Ishikawa (cell line): Measurements from ENCODE around the gene SCAMP1.

Experiments
- CEBPB ChIP-seq: IDR thresholded peaks from 2 replicates; pipeline ENCODE4 v1.6.1; 2012
- CREB1 ChIP-seq: IDR thresholded peaks from 2 replicates; pipeline ENCODE4 v1.6.1; 2012; ENCODE audit warnings: low read depth
- EGR1 ChIP-seq: IDR thresholded peaks from 2 replicates; pipeline ENCODE4 v1.6.1; 2012
- EP300 ChIP-seq: IDR thresholded peaks from 2 replicates; pipeline ENCODE4 v1.6.1; 2012; ENCODE audit warnings: borderline replicate concordance
- FOXM1 ChIP-seq: IDR thresholded peaks from 2 replicates; pipeline ENCODE4 v1.6.1; 2012; ENCODE audit warnings: low read depth, borderline replicate concordance
- NFIC ChIP-seq: IDR thresholded peaks from 2 replicates; pipeline ENCODE4 v1.6.1; 2012
- RAD21 ChIP-seq: IDR thresholded peaks from 2 replicates; pipeline ENCODE4 v1.6.1; 2012; ENCODE audit warnings: low read depth
- TAF1 ChIP-seq: IDR thresholded peaks from 2 replicates; pipeline ENCODE4 v1.6.1; 2012; ENCODE audit warnings: low read depth, mild to moderate bottlenecking
- TEAD4 ChIP-seq: IDR thresholded peaks from 2 replicates; pipeline ENCODE4 v1.6.1; 2012
- YY1 ChIP-seq: IDR thresholded peaks from 2 replicates; pipeline ENCODE4 v1.6.1; 2012; ENCODE audit warnings: low read depth
- ZBTB7A ChIP-seq: IDR thresholded peaks from 2 replicates; pipeline ENCODE4 v1.6.1; 2012; ENCODE audit warnings: low read depth
- TF ChIP-seq, protein P1 (sequence below): IDR thresholded peaks from 2 replicates; pipeline ENCODE4 v1.6.1; 2012
- TF ChIP-seq, protein P2 (sequence below): IDR thresholded peaks from 2 replicates; pipeline ENCODE4 v1.6.1; 2012; ENCODE audit warnings: low read depth, mild to moderate bottlenecking
- TF ChIP-seq, protein P3 (sequence below): IDR thresholded peaks from 2 replicates; pipeline ENCODE4 v1.6.1; 2012

DNA sequence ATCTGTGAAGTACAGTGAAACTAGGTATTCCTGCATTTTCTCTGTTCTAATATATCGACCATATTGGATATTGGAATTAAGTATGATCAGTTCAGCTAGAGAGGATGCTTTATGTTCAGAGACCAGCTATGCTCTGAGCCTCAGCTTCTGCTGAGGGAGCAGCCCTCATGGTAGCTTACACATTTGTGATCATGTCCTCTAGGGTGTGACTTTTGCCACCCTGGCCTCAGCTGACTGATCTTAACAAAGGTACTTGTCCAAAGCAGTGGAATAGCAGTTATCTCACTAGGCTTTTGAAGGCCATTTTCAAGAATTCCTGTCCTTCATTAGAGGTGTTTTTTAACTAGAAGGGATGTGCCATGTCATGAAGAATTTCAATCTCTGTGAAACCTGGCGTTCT lies 9.3 kb downstream of the SCAMP1 start:
- TF ChIP-seq, protein P1, sequence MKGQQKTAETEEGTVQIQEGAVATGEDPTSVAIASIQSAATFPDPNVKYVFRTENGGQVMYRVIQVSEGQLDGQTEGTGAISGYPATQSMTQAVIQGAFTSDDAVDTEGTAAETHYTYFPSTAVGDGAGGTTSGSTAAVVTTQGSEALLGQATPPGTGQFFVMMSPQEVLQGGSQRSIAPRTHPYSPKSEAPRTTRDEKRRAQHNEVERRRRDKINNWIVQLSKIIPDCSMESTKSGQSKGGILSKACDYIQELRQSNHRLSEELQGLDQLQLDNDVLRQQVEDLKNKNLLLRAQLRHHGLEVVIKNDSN, result no peak
- TF ChIP-seq TAF1 (no peak), TEAD4 (no peak), EGR1 (no peak), FOXM1 (no peak), NFIC (no peak), EP300 (no peak), YY1 (no peak), CREB1 (no peak), RAD21 (no peak), CEBPB (no peak), ZBTB7A (no peak)
- TF ChIP-seq, protein P2, sequence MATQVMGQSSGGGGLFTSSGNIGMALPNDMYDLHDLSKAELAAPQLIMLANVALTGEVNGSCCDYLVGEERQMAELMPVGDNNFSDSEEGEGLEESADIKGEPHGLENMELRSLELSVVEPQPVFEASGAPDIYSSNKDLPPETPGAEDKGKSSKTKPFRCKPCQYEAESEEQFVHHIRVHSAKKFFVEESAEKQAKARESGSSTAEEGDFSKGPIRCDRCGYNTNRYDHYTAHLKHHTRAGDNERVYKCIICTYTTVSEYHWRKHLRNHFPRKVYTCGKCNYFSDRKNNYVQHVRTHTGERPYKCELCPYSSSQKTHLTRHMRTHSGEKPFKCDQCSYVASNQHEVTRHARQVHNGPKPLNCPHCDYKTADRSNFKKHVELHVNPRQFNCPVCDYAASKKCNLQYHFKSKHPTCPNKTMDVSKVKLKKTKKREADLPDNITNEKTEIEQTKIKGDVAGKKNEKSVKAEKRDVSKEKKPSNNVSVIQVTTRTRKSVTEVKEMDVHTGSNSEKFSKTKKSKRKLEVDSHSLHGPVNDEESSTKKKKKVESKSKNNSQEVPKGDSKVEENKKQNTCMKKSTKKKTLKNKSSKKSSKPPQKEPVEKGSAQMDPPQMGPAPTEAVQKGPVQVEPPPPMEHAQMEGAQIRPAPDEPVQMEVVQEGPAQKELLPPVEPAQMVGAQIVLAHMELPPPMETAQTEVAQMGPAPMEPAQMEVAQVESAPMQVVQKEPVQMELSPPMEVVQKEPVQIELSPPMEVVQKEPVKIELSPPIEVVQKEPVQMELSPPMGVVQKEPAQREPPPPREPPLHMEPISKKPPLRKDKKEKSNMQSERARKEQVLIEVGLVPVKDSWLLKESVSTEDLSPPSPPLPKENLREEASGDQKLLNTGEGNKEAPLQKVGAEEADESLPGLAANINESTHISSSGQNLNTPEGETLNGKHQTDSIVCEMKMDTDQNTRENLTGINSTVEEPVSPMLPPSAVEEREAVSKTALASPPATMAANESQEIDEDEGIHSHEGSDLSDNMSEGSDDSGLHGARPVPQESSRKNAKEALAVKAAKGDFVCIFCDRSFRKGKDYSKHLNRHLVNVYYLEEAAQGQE, result no peak
- TF ChIP-seq, protein P3, sequence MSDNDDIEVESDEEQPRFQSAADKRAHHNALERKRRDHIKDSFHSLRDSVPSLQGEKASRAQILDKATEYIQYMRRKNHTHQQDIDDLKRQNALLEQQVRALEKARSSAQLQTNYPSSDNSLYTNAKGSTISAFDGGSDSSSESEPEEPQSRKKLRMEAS, result no peak
